Dermis microvascular lymphatic vessel endothelial cell (primary cell): Measurements from ENCODE around the gene GLO1. TPM values are rescaled to one million over a fixed set of nuclear protein-coding genes. Genes with fewer than 3 reads are reported as not detected.

ENCODE experiments used
- DNase-seq, 2 donors: peaks; one replicate each; pipeline versions ENCODE4 v3.0.0 to v3.0.0-alpha.2; 2010; ENCODE audit warnings: low read depth in 2 of 2
- total RNA-seq: library from RNA; depleted of rRNA; stranded (reverse); fragments of >200 nt; gene quantifications from 2 replicates; pipeline ENCODE4 v1.2.1, GENCODE V29; 2014

The GLO1 gene
- total RNA-seq, 1 donor from 2014 or later: 108 TPM

GRCh38 chr6:38671885-38672467 lies 31.0 kb downstream of the GLO1 start:
- peak; percentile 16 to 66 for DNase-seq

GRCh38 chr6:38658418-38659167 lies 44.4 kb downstream of the GLO1 start:
- DNase-seq: no peak

- DNase-seq: no peak
These were observed 46.0 kb downstream of the GLO1 start for GRCh38 chr6:38656896-38657295.

- no peak for DNase-seq
These were observed 48.7 kb downstream of the GLO1 start for GRCh38 chr6:38654263-38654662.

- DNase-seq: no peak
These were observed 51.7 kb downstream of the GLO1 start for GRCh38 chr6:38651121-38651784.

GRCh38 chr6:38650207-38650752 lies 52.7 kb downstream of the GLO1 start:
- no peak for DNase-seq

- no peak for DNase-seq
These were observed 53.2 kb downstream of the GLO1 start for GRCh38 chr6:38649744-38650143.

- DNase-seq: no peak
These were observed 54.3 kb downstream of the GLO1 start for GRCh38 chr6:38648629-38649028.

- no peak for DNase-seq
These were observed 56.6 kb downstream of the GLO1 start for GRCh38 chr6:38646166-38646878.

GRCh38 chr6:38644951-38645350 lies 58.0 kb downstream of the GLO1 start:
- no peak for DNase-seq

- DNase-seq: no peak
These were observed 62.6 kb downstream of the GLO1 start for GRCh38 chr6:38640216-38640909.

- DNase-seq: peak; percentile 65 to 83
These were observed 63.3 kb downstream of the GLO1 start, which contains the start of gene BTBD9 for GRCh38 chr6:38639498-38640215. TSS of gene BTBD9 (minus strand) at chr6:38639929.

- DNase-seq: peak; percentile 15 to 52
These were observed 63.9 kb downstream of the GLO1 start for GRCh38 chr6:38638941-38639497.

GRCh38 chr6:38637756-38638155 lies 65.2 kb downstream of the GLO1 start:
- no peak for DNase-seq

- DNase-seq: no peak
These were observed 66.9 kb downstream of the GLO1 start for GRCh38 chr6:38636027-38636426.

GRCh38 chr6:38634518-38634917 lies 68.4 kb downstream of the GLO1 start:
- DNase-seq: no peak

GRCh38 chr6:38632490-38632889 lies 70.5 kb downstream of the GLO1 start:
- DNase-seq: no peak

- no peak for DNase-seq
These were observed 71.7 kb downstream of the GLO1 start for GRCh38 chr6:38631186-38631783.
